Hepatocyte (in vitro differentiated cells): ENCODE results near the gene VASH2.

Source experiments
- CTCF ChIP-seq: fragments of 200-600 bp; sonication (generic); IDR thresholded peaks from 2 replicates; pipeline ENCODE4 v1.5.1; 2016; ENCODE audit warnings: antibody characterized with exemption, mild to moderate bottlenecking; ENCODE audit not compliant: poor library complexity
- EZH2 ChIP-seq: fragments of 200-600 bp; sonication (generic); IDR thresholded peaks from 2 replicates; pipeline ENCODE4 v1.6.1; 2016; ENCODE audit warnings: antibody characterized with exemption, mild to moderate bottlenecking, borderline replicate concordance

GRCh38 chr1:212994926-212995325 is 44.6 kb downstream of the VASH2 start:
- TF ChIP-seq CTCF (no peak), EZH2 (no peak)
